ENCODE results near the gene NAT14. TPM values are rescaled to one million over a fixed set of nuclear protein-coding genes. Genes with fewer than 3 reads are reported as not detected.

The NAT14 gene
- total RNA-seq, 2 donors from 2014 or later, result 7.1 to 12.3 TPM

DNA sequence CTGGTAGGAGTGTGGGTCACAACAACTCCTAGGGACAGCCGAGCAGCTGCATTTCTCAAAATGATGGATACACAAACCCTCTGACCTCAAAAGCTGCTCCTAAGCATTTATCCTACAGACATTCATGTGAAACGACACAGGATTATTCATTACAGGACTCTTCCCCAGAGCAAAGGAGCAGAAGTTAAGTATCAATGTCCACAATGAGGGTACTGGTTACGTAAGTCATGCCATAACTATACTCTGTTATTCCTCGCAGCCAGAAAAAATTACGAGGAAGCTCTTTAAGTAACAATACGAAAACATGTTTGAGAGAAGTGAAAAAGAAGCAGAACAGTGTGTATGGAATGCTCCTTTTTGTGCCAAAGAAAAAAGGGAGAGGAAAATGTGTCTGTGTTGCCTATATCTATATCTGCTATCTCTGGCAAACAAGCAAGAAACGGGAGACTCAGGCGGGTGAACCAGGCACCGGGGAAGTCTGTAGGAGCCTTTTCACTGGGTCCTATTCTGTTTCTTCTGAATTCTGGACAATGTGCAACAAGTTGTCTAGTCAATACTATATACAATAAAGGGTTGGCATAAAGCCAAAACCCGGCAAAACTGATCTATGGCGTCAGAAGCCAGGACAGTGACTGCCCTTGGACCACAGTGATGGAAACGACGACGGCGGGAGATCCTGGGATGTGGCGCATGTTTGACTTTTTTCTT lies 24.9 kb upstream of the NAT14 start:
- H3K4me3 Mint-ChIP-seq, result peak overlapping the region; percentile 88
- H3K36me3 Mint-ChIP-seq (ENCODE audit: low read depth), result no peaks in the 10 kb centered on the region

GRCh38 chr19:55460670-55461258 lies 24.2 kb upstream of the NAT14 start:
- Mint-ChIP-seq H3K27me3 (no peaks in the 10 kb centered on the region), H3K9me3 (no peaks in the 10 kb centered on the region), H3K27ac (peak overlapping the region; percentile 83), H3K4me3 (peak overlapping the region; percentile 88), H3K4me1 (peaks cover 10% of the 10 kb centered on the region), H3K36me3 (ENCODE audit: low read depth) (no peaks in the 10 kb centered on the region)
- no peak for ATAC-seq (replicated peaks)

More for the DNA sequence above, 24.9 kb upstream of the NAT14 start:
- Mint-ChIP-seq H3K4me1 (peaks cover 10% of the 10 kb centered on the region), H3K27me3 (no peaks in the 10 kb centered on the region), H3K9me3 (no peaks in the 10 kb centered on the region), H3K27ac (no peak overlapping the region)
- no peak for ATAC-seq (replicated peaks)

DNA sequence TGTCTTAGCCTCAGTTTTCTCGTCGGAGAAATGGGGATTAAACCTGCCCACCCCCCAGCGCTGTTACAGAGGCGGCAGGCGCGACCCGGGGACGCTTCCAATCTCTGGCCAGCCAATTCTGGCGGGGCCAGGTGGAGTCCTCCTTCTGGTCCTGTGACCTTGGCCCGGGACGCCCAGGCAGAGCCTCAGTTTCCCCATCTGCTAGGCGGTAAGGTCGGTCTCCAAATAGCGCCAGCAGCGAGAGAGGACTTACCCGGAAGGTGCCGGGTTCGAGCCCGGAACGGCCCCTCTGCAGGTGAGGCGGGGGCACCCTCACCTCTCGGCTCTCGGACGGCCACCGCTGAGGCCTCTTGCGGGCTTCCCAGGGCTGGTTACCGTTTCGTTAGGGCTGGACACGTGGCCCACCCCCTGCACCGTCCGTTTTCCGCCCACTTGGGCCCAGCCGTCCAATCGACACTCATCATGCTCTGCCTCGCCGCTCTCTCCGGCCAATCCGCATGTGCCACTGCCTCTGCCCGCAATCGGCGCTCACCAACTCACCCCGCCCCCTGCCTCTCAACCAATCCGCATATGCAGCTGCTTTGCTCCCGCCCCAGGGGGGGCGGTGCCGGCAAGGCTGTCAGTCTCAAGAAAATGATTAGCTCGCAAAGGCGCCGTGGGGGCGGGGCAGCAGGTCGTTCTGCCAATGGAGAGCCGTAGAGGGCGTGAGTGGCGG lies 23.6 kb upstream of the NAT14 start, which contains the start of gene ISOC2:
Gene ISOC2, minus strand, starts transcription at position 384 of the 715 bp plus-strand sequence. CDS start 5,156 bp downstream, outside the sequence.
- Mint-ChIP-seq H3K4me3 (peak within 1 kb of the TSS; percentile 88), H3K27me3 (no peaks in the 10 kb centered on the region), H3K4me1 (peaks cover 10% of the 10 kb centered on the region), H3K9me3 (no peaks in the 10 kb centered on the region), H3K36me3 (ENCODE audit: low read depth) (no peaks in the 10 kb centered on the region), H3K27ac (peak within 1 kb of the TSS; percentile 83)
- ATAC-seq (replicated peaks), result peak; percentile 98

DNA sequence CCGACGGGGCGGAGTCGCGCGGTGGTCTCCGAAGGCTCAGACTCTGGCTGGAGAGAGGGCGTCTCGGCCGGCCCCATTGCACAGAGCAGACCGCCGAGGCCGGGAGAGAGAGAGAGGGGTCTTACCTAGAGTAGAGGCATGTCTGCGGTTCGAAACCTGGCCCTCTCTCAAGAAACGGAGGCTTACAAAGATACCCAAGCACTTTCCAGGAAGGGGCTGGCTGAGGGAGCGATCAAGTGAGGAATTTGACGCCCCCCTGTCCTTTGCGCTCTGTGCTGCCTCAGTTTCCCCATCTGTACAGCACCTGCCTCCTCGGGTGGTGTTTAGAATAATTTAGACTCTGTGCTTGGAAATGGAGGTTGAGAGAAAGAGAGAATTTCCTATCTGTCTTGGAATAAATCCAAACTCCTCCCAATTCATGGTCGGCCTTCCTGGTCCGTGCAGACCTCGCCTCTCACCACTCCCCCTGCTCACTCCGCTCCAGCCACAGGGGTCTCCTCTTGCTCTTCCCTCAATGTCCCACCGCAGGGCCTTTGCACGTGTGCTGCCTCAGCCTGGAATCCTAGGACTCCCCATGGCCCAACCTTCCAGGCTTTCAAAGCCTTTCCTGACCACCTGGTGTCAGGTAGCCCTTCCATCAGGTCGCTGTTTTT lies 22.9 kb upstream of the NAT14 start:
- H3K27ac Mint-ChIP-seq, result peak overlapping the region; percentile 83
- H3K4me1 Mint-ChIP-seq, result peaks cover 10% of the 10 kb centered on the region
- no peaks in the 10 kb centered on the region for H3K27me3 Mint-ChIP-seq
- no peaks in the 10 kb centered on the region for H3K36me3 Mint-ChIP-seq (ENCODE audit: low read depth)
- H3K4me3 Mint-ChIP-seq, result peak overlapping the region; percentile 88
- H3K9me3 Mint-ChIP-seq, result no peaks in the 10 kb centered on the region
- no peak for ATAC-seq (replicated peaks)

DNA sequence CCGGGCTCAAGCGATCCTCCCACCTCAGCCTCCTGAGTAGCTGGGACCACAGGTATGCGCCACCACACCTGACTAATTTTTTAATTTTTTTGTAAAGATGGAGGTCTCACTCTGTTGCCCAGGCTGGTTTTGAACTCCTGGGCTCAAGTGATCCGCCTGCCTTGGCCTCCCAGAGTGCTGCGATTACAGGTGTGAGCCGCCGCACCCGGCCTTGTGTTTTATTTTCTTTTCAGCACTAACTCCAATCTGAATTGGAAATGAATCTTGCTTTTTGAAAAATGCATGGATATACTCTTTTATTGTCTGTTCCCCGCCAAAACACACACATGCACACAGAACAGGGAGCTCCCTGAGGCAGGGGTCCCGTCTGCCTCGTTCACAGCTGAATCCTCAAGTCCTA lies 22.3 kb upstream of the NAT14 start:
- H3K4me1 Mint-ChIP-seq, result peaks cover 10% of the 10 kb centered on the region
- no peaks in the 10 kb centered on the region for H3K9me3 Mint-ChIP-seq
- no peaks in the 10 kb centered on the region for H3K36me3 Mint-ChIP-seq (ENCODE audit: low read depth)
- no peak for ATAC-seq (replicated peaks)
- H3K27me3 Mint-ChIP-seq, result no peaks in the 10 kb centered on the region
- no peak overlapping the region for H3K27ac Mint-ChIP-seq
- H3K4me3 Mint-ChIP-seq, result peak overlapping the region; percentile 88

DNA sequence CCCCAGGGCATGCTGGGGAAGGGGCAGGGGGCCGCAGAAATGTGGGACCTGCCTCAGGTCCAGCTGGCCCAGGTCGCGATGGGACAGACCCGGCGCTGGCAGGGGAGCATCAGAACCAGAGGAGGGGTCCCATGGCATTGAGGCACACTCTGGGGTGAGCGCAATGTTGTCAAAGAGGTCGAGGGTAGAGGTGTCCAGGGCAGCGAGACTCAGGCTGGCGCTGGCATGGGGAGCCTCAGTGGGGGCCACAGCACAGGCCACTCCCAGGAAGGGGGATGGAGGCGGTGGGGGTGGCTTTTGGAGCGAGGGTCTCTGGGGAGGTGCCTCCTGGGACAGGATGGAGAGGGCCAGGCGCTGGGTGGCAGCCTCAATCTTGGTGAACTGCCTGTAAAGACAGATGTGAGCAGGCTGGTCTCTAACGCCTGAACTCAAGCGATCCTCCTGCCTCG lies 21.4 kb upstream of the NAT14 start:
- Mint-ChIP-seq H3K36me3 (ENCODE audit: low read depth) (no peaks in the 10 kb centered on the region), H3K4me1 (peaks cover 10% of the 10 kb centered on the region), H3K27ac (no peak overlapping the region), H3K4me3 (no peak overlapping the region), H3K9me3 (no peaks in the 10 kb centered on the region), H3K27me3 (no peaks in the 10 kb centered on the region)
- no peak for ATAC-seq (replicated peaks)

DNA sequence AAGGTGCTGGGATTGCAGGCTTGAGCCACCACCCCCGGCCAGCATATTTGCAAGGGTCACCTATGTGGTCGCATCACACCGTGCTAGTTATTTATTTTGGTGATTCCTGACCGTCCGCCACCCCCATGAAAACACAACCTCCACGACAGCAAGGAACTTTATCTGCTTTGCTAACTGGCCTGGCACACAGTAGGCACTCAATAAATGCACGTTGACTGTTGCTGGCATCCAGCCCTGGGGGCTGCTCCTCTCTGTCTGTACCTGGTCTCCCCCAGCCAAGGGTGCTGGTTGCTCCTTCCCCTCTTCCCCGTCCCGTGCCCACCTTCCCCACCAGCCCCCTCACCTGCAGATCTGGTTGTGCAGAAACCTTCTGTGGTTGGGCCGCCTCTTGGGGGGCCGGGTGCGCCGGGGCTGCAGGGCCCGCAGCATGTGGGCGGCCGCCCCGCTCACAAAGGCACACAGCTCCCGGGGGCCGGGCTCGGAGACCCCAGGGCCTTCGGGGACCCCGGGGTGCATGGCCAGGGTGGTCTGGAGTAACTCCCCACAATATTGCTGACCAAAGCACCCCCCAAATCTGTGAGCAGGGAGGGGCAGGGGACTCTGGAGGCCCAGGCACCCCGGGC lies 20.8 kb upstream of the NAT14 start:
- H3K4me3 Mint-ChIP-seq, result no peak overlapping the region
- H3K4me1 Mint-ChIP-seq, result peaks cover 10% of the 10 kb centered on the region
- H3K9me3 Mint-ChIP-seq, result no peaks in the 10 kb centered on the region
- ATAC-seq (replicated peaks), result no peak
- no peaks in the 10 kb centered on the region for H3K36me3 Mint-ChIP-seq (ENCODE audit: low read depth)
- no peak overlapping the region for H3K27ac Mint-ChIP-seq
- H3K27me3 Mint-ChIP-seq, result no peaks in the 10 kb centered on the region

DNA sequence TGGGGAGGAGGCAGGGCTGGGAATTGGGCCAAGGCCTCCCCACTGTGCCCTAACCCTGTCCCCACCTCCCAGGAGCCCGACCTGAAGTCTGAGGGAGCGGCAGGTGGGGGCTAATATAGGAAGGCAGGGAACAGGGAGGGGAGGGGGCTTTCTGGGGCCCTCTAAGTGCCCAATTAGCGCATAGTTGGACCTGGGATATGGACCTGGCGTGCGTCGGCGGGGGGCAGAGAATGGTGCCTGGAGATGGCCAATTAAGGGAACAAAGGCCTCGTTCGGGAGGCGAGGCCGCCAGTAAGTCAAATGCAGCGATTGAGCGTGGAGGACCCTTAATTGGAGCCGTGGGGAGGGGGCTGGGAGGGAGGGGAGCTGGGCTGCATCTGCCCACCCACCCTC lies 20.3 kb upstream of the NAT14 start, which contains the start of gene C19orf85:
Gene C19orf85, minus strand, starts transcription at position 90 of the 393 bp plus-strand sequence. CDS start 197 bp downstream, outside the sequence.
- ATAC-seq (replicated peaks), result no peak
- Mint-ChIP-seq H3K36me3 (ENCODE audit: low read depth) (no peaks in the 10 kb centered on the region), H3K4me3 (no peak within 1 kb of the TSS), H3K4me1 (peaks cover 10% of the 10 kb centered on the region), H3K27me3 (no peaks in the 10 kb centered on the region), H3K9me3 (no peaks in the 10 kb centered on the region), H3K27ac (no peak within 1 kb of the TSS)

DNA sequence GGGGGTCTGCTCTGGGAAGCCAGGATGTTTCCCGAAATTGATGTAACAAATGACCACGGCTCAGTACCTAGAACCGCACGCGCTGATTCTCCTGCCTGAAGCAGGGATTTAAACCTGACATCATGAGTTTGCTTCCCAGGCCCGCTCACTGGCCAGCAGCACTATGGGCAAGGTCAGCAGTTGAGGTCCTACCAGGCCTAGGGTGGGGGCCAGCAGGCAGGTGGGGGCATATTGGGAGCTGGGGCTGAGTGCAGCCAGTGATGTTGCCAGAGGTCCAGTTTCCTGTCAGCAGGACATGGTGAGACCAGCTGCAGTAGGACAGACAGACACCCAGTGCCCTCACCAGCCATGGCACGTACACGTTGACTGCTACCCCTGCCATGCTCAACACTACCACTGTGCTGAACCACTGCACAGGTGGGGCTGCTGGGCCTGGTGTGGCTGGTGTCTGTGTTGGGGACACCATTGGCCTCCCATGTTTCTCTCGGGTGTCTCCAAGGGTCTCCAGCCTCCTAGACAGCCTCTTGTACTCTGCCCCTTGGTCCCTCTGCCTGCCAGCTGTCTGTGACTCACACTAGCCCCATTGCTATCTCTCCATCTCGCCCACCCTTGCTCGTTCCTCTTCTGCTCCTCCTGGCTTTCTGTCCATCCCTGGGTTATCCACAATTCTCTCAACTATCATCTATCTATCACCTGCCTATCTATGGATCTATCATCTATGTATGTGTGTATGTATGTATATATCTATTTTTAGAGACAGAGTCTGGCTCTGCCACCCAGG lies 19.3 kb upstream of the NAT14 start:
- Mint-ChIP-seq H3K4me1 (peaks cover 3% of the 10 kb centered on the region), H3K36me3 (ENCODE audit: low read depth) (no peaks in the 10 kb centered on the region), H3K27ac (no peak overlapping the region), H3K9me3 (no peaks in the 10 kb centered on the region), H3K4me3 (no peak overlapping the region), H3K27me3 (no peaks in the 10 kb centered on the region)
- no peak for ATAC-seq (replicated peaks)

DNA sequence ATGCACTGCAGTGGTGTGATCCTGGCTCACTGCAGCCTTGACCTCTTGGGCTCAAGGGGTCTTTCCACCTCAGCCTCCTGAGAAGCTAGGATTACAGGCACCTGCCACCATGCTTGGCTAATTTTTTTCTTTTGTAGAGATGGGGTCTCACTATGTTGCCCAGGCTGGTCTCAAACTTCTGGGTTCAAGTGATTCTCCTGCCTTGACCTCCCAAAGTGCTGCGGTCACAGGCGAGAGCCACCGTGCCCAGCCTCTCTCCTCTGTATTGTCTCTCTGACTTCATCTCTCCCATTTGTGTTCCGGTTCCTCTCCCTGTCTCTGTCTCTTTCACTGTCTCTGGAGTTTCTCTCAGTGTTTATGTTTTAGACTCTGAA lies 18.8 kb upstream of the NAT14 start:
- no peaks in the 10 kb centered on the region for H3K4me1 Mint-ChIP-seq
- no peak overlapping the region for H3K27ac Mint-ChIP-seq
- H3K4me3 Mint-ChIP-seq, result no peak overlapping the region
- H3K27me3 Mint-ChIP-seq, result no peaks in the 10 kb centered on the region
- no peaks in the 10 kb centered on the region for H3K9me3 Mint-ChIP-seq
- H3K36me3 Mint-ChIP-seq (ENCODE audit: low read depth), result no peaks in the 10 kb centered on the region
- no peak for ATAC-seq (replicated peaks)

GRCh38 chr19:55467236-55468053 lies 17.5 kb upstream of the NAT14 start:
- Mint-ChIP-seq H3K27ac (no peak overlapping the region), H3K27me3 (no peaks in the 10 kb centered on the region), H3K9me3 (no peaks in the 10 kb centered on the region), H3K4me3 (no peak overlapping the region), H3K36me3 (ENCODE audit: low read depth) (no peaks in the 10 kb centered on the region), H3K4me1 (no peaks in the 10 kb centered on the region)
- ATAC-seq (replicated peaks), result peak; percentile 99

DNA sequence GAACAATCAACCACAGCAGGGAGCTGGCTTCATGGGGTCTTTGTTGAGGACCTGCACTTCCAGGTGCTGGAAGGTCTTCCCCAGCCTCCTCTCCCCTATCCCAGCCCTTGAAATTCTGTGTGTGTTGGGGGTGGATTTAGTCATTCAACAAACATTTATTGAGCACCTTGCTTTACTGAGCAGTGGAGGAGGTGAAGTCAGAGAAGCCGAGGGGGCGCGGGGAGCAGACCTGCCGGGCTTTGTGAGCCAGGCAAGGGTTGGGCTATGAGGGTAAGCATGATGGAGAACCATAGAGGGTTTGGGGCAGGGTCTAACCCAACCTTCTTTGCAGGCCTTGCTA lies 17.0 kb upstream of the NAT14 start:
- Mint-ChIP-seq H3K36me3 (ENCODE audit: low read depth) (no peaks in the 10 kb centered on the region), H3K27me3 (no peaks in the 10 kb centered on the region), H3K4me3 (no peak overlapping the region), H3K9me3 (no peaks in the 10 kb centered on the region), H3K27ac (no peak overlapping the region), H3K4me1 (no peaks in the 10 kb centered on the region)
- ATAC-seq (replicated peaks), result peak; percentile 18

GRCh38 chr19:55471266-55471665 lies 13.7 kb upstream of the NAT14 start:
- no peaks in the 10 kb centered on the region for H3K27me3 Mint-ChIP-seq
- H3K36me3 Mint-ChIP-seq (ENCODE audit: low read depth), result no peaks in the 10 kb centered on the region
- no peaks in the 10 kb centered on the region for H3K4me1 Mint-ChIP-seq
- no peaks in the 10 kb centered on the region for H3K9me3 Mint-ChIP-seq
- H3K4me3 Mint-ChIP-seq, result no peak overlapping the region
- no peak for ATAC-seq (replicated peaks)
- H3K27ac Mint-ChIP-seq, result no peak overlapping the region

Data from activated T-helper 17 cell treated with anti-CD3 and anti-CD28 coated beads, Interleukin-2, amount 50 U/mL, for 72 hours (primary cell).